GM12864 (cell line): ENCODE results near the gene TNFRSF19.
A peak's percentile ranks its signal among the peaks of the same experiment; 100 is the strongest.

Experiments
- DNase-seq: peaks from one replicate; pipeline ENCODE4 v3.0.0-alpha.2; 2011; ENCODE audit warnings: low read depth
- H3K4me3 ChIP-seq: 2 replicates; pipeline ENCODE4 v1.5.1; 2011; ENCODE audit warnings: mild to moderate bottlenecking, low read depth, low read length, control low read depth
- TF ChIP-seq, protein P1 (sequence below): IDR thresholded peaks from 2 replicates; pipeline ENCODE4 v1.5.1; 2011; ENCODE audit warnings: low read depth, mild to moderate bottlenecking, moderate library complexity, low read length, control low read depth, inconsistent platforms; ENCODE audit errors: missing control alignments

TNFRSF19 gene

DNA sequence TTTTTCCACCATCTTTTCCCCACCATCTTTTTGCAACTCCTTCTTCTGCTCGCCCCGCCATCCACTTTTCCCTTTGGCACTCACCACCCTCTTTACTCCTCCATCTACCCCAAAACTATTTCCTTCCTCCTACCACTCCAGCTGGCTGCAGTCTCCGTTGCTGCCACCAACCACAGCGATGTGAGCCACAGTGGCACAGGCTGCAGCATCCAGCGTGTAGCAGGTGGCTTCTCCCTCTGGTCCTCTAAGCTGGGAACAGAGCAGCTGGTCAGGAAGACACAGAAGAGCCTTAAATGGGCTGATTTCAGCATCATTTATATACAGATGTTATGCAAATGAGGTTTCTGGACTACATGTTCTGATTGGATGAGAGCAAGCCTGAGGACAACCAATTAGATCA is 144.5 kb downstream of the TNFRSF19 start:
- DNase-seq = no peak
- no peak overlapping the region for H3K4me3 ChIP-seq
- TF ChIP-seq, protein P1, sequence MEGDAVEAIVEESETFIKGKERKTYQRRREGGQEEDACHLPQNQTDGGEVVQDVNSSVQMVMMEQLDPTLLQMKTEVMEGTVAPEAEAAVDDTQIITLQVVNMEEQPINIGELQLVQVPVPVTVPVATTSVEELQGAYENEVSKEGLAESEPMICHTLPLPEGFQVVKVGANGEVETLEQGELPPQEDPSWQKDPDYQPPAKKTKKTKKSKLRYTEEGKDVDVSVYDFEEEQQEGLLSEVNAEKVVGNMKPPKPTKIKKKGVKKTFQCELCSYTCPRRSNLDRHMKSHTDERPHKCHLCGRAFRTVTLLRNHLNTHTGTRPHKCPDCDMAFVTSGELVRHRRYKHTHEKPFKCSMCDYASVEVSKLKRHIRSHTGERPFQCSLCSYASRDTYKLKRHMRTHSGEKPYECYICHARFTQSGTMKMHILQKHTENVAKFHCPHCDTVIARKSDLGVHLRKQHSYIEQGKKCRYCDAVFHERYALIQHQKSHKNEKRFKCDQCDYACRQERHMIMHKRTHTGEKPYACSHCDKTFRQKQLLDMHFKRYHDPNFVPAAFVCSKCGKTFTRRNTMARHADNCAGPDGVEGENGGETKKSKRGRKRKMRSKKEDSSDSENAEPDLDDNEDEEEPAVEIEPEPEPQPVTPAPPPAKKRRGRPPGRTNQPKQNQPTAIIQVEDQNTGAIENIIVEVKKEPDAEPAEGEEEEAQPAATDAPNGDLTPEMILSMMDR = no peak

DNA sequence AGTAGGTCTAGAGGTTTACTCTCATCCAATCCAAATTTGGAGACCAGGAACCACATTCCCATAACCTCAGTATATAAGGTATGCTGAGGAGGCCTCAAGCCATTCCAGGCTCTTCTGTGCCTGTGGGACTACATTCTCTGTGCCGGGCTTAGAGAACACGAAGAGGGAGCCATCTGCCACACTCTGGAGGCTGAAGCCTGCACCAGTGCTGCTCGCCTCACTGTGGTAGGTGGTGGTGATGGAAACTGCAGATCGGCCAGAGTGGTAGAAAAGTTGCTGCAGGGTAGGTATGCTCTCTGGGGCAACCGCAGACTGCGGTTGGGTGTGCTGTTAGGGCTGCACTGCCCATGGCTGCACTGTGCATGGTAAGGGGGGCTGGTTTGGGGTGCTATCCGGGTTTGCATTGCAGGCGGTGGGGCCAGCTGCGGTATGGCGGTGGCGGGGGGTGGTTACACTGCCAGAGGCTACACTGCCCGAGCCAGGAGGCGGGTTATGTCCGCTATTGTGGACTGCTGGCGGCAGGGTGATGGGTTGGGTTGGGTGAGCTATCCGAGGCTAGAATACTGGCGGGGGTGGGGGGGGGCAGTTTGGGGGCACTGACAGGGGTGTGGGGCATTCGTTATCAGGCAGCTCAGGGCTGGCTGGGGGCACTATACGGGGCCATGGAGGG is 145.0 kb downstream of the TNFRSF19 start:
- TF ChIP-seq, protein P1 = no peak
- DNase-seq = no peak
- H3K4me3 ChIP-seq = no peak overlapping the region

DNA sequence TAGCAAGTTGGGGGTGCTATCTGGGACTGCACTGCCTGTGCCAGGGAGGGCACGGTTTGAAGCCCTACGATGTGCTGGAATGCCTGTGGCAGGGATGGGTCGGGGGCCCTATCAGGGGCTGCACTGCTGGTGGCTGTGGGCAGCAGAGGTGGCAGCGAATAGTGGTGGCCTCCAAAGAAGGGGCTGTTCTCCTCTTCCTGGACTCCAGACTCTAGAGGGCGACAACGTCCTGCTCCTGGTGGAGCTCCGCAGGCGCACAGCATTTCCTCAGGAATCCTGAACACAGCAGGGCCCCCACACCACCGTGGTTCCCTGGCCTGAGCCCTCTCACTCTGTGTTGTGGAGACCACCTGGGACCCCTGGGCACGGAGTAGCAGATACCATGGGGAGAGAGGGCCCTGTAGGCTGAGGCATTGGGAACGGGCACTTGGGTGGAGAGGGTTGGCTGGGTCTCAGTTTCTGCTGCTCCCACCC is 145.6 kb downstream of the TNFRSF19 start:
- no peak for DNase-seq
- no peak overlapping the region for H3K4me3 ChIP-seq
- TF ChIP-seq, protein P1 = peak; percentile 62

DNA sequence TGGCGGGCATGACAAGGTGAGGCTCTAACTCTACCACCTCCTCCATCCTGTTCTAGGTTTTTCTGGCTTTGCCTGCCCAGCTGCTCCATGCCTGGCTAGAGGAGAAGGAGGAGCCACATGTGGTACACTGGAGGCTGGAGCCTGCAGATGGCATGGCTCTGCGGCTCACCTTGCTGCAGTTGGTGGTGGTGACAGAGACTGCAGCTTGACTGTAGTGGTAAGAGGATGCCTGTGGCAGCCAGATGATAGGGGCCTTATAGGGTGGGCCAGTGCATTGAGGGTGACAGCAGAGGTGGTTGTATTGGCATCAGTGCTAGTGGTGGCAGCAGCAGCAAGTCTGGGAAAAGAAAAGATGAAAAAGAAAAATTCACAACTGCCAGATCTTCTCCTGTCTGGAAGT is 146.2 kb downstream of the TNFRSF19 start:
- no peak for DNase-seq
- TF ChIP-seq, protein P1 = no peak

DNA sequence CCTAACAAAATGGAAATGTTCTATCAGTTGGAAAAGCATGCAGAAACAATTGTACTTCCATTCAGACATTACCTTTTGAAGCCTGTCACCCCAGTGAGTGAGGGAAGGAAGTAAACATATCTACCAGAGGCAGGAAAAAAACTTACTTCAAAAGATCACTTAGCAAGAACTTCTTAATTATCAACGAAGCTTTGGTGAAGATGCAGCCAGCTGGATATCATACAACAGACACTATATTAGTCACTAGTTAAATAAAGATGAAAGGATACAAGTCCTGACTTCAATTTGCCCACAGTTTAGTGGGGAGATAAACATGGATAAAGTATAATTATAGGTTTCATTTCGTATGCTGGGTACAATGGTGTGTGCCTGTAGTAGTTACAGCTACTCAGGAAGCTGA is 148.8 kb downstream of the TNFRSF19 start:
- H3K4me3 ChIP-seq = no peak overlapping the region
- no peak for DNase-seq
- TF ChIP-seq, protein P1 = no peak

More for the DNA sequence above, 146.2 kb downstream of the TNFRSF19 start:
- H3K4me3 ChIP-seq = no peak overlapping the region

DNA sequence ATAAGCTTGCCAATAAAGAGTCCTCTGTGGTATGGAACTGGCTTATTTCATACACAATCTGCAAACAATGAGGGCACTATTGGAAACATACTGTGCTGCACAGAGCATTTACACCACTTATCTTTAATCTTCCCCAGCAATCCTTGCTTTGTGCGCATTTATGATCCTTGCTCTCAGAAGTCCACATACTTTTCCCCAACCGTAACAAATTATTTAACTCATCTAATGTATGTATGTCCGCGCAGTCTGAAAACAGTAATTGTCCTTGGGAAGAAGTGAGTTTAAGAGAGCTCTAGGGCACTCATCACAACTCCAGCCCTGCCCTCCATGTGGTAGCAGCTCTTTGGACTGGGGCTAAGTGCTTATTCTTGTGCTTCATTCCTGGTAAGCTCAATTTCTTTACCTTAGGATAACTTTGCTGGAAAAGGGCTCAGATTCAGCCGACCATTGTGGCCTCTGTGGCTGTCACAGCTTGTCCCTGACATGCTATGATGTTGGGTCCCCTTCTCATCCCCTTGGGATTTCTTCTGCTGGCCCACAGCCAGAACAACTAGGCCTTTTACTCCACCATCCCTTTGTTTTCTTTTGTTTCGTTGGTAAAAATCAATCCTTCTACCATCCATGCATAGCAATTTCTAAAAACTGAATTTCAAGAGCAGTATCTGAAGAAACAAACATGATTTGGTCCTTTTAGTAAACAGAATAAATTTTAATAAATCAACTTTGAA is 152.7 kb downstream of the TNFRSF19 start:
- TF ChIP-seq, protein P1 = no peak
- no peak overlapping the region for H3K4me3 ChIP-seq
- DNase-seq = no peak

DNA sequence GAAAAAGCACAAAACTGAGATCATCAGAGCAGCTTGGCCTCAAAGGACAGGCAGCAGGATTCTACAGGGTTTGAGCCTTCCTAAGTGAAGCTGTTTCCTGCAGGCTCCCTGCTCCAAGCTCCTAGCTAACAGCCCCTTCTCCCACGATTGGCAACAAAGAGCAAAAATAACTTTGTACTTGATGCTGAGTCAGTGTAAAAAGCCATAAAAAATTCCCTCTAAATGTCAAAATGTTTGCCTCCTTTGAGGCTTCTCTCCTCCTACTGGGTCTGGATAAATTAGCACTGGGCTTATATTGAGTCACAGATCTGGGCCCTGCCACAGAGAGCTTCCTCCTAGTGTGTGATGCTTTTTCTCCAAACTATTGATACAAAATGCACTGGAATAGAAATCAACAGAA is 153.3 kb downstream of the TNFRSF19 start:
- no peak overlapping the region for H3K4me3 ChIP-seq
- TF ChIP-seq, protein P1 = no peak
- DNase-seq = no peak
